ENCODE data around the gene MAU2.

- TF ChIP-seq CTCF (IDR thresholded peaks at IDR 0.05) (no peak), POLR2A (IDR thresholded peaks at IDR 0.05) (no peak)
These were observed 63.9 kb downstream of the MAU2 start for GRCh38 chr19:19384486-19384885.
